Measurements from ENCODE around the gene PTPRN2. TPM values are rescaled to one million over a fixed set of nuclear protein-coding genes. Genes with fewer than 3 reads are reported as not detected.

PTPRN2 gene
- total RNA-seq, 4 donors from 2014 or later = 2.0 to 9.5 (median 2.6) TPM

- DNase-seq (ENCODE audit: low spot score) (no peak), ATAC-seq (ENCODE audit: low FRiP score) (no peak)
- TF ChIP-seq CTCF (IDR thresholded peaks at IDR 0.05) = no peak
Observed at GRCh38 chr7:157807510-157807909, 780.1 kb downstream of the PTPRN2 start.

- DNase-seq (ENCODE audit: low spot score) (no peak), ATAC-seq (ENCODE audit: low FRiP score) (no peak)
- TF ChIP-seq CTCF (IDR thresholded peaks at IDR 0.05) = no peak
Observed at GRCh38 chr7:157806711-157807110, 780.9 kb downstream of the PTPRN2 start.

GRCh38 chr7:157805713-157806112 lies 781.9 kb downstream of the PTPRN2 start:
- no peak for TF ChIP-seq CTCF (IDR thresholded peaks at IDR 0.05)
- no peak for ATAC-seq (ENCODE audit: low FRiP score)
- DNase-seq (ENCODE audit: low spot score) = no peak

- ATAC-seq (ENCODE audit: low FRiP score) (no peak), DNase-seq (ENCODE audit: low spot score) (no peak)
- TF ChIP-seq CTCF (IDR thresholded peaks at IDR 0.05) = no peak
Observed at GRCh38 chr7:157803906-157804305, 783.7 kb downstream of the PTPRN2 start.

- ATAC-seq (ENCODE audit: low FRiP score) = no peak
- TF ChIP-seq CTCF (IDR thresholded peaks at IDR 0.05) = no peak
Observed at GRCh38 chr7:157801971-157802675, 785.5 kb downstream of the PTPRN2 start.

GRCh38 chr7:157801113-157801512 lies 786.5 kb downstream of the PTPRN2 start:
- no peak for TF ChIP-seq CTCF (IDR thresholded peaks at IDR 0.05)
- DNase-seq (ENCODE audit: low spot score) = no peak
- no peak for ATAC-seq (ENCODE audit: low FRiP score)

More at GRCh38 chr7:157801971-157802675, 785.5 kb downstream of the PTPRN2 start:
- no peak for DNase-seq (ENCODE audit: low spot score)

- DNase-seq (ENCODE audit: low spot score) (no peak), ATAC-seq (ENCODE audit: low FRiP score) (no peak)
- no peak for TF ChIP-seq CTCF (IDR thresholded peaks at IDR 0.05)
Observed at GRCh38 chr7:157800281-157800680, 787.3 kb downstream of the PTPRN2 start.

All from omental fat pad (tissue), 4 donors.